RWPE1 (cell line): ENCODE results near the gene CBX8.

Source experiments
- CTCF ChIA-PET: fragments of 350-600 bp; sonication (Branson Sonifier 250); formaldehyde crosslinking; extraction: SDS; loops from one replicate; lab custom pipeline; 2021; lab: Yijun Ruan, JAX
- POLR2A ChIA-PET: fragments of 400-600 bp; formaldehyde crosslinking; extraction: SDS; loops from one replicate; lab custom pipeline; 2020; ENCODE audit warnings: antibody characterized with exemption; ENCODE audit not compliant: low non-redundant PET; lab: Yijun Ruan, JAX
- DNase-seq: peaks from one replicate; pipeline ENCODE4 v3.0.0; 2012; ENCODE audit warnings: low spot score
- H3K27ac ChIP-seq: fragments of 450-650 bp; 2 replicates; pipeline ENCODE4 v1.5.1; 2017
- TF ChIP-seq, protein P1 (sequence below): fragments of 450-650 bp; conservative IDR thresholded peaks from 2 replicates; pipeline ENCODE4 v1.5.1; 2017; ENCODE audit warnings: low read depth, mild to moderate bottlenecking

CBX8 gene

GRCh38 chr17:79796763-79797491, at the start of gene CBX8:
Gene CBX8 (minus strand): TSS chr17:79797077. CDS start chr17:79796998, 79 bp downstream.
- peak within 1 kb of the TSS; percentile 76 for H3K27ac ChIP-seq
- peak; percentile 99 for DNase-seq
- CTCF ChIA-PET = interaction anchor here (0.9 to 1.1 kb wide), 3 partner anchors 11 to 55 kb away, joined by 3 to 6 read pairs (median 4); partner anchors contain the start of gene CBX4
- POLR2A ChIA-PET = interaction anchor here (0.6 kb wide), 1 partner anchor 33 kb away, joined by 3 read pairs; no protein-coding TSS in a partner anchor
- TF ChIP-seq, protein P1, sequence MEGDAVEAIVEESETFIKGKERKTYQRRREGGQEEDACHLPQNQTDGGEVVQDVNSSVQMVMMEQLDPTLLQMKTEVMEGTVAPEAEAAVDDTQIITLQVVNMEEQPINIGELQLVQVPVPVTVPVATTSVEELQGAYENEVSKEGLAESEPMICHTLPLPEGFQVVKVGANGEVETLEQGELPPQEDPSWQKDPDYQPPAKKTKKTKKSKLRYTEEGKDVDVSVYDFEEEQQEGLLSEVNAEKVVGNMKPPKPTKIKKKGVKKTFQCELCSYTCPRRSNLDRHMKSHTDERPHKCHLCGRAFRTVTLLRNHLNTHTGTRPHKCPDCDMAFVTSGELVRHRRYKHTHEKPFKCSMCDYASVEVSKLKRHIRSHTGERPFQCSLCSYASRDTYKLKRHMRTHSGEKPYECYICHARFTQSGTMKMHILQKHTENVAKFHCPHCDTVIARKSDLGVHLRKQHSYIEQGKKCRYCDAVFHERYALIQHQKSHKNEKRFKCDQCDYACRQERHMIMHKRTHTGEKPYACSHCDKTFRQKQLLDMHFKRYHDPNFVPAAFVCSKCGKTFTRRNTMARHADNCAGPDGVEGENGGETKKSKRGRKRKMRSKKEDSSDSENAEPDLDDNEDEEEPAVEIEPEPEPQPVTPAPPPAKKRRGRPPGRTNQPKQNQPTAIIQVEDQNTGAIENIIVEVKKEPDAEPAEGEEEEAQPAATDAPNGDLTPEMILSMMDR = no peak

GRCh38 chr17:79845601-79845949, 48.7 kb upstream of the CBX8 start:
- no peak for DNase-seq
- TF ChIP-seq, protein P1 = no peak
- H3K27ac ChIP-seq = peak overlapping the region; percentile 18; the same call in 1 of the 2 replicates
- ChIA-PET CTCF (interaction anchor here (0.6 to 3.0 kb wide), 3 partner anchors 10 to 142 kb away, joined by 3 to 12 read pairs (median 3); no protein-coding TSS in a partner anchor), POLR2A (no interaction called here)

DNA sequence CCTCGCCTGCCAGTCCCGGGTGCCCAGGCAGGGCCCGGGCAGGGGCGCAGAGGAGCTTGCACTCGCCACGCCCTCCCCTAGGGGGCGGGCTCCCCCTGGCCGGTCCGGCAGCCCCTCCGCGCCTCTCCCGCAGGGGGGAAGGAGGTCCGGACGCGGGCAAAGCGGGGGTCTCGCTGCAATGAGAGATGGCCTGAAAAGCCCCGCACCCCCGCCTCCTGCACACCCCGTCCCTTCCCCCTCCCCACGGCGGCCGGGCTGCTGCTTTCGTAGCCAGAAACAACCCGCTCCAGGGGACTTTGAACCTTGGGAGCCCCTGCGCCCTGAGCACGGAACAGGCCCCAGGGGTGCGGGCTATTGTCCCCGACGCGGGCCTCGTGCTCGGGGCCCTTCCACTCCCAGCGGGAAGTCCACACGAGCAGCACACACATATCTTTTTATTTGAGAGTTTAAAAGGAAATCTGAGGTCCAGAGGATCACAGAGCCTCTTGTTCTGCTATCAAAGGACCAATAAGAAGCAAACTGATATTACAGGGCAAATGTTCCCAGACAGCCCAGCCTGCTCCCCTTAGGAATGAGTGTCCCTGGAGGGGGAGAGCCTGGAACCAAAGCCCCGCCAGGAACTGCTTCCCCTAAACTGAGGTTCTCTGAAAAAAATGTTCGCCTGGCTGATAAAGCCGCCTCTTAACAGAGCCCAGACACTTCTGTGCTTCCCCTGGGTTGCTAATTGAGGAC, 48.2 kb upstream of the CBX8 start:
- no peak for DNase-seq
- peak overlapping the region; percentile 18; the same call in 1 of the 2 replicates for H3K27ac ChIP-seq
- CTCF ChIA-PET = interaction anchor here (0.7 to 3.0 kb wide), 5 partner anchors 10 to 70 kb away, joined by 3 to 12 read pairs (median 5); no protein-coding TSS in a partner anchor
- TF ChIP-seq, protein P1 = peak; percentile 89
- POLR2A ChIA-PET = no interaction called here

DNA sequence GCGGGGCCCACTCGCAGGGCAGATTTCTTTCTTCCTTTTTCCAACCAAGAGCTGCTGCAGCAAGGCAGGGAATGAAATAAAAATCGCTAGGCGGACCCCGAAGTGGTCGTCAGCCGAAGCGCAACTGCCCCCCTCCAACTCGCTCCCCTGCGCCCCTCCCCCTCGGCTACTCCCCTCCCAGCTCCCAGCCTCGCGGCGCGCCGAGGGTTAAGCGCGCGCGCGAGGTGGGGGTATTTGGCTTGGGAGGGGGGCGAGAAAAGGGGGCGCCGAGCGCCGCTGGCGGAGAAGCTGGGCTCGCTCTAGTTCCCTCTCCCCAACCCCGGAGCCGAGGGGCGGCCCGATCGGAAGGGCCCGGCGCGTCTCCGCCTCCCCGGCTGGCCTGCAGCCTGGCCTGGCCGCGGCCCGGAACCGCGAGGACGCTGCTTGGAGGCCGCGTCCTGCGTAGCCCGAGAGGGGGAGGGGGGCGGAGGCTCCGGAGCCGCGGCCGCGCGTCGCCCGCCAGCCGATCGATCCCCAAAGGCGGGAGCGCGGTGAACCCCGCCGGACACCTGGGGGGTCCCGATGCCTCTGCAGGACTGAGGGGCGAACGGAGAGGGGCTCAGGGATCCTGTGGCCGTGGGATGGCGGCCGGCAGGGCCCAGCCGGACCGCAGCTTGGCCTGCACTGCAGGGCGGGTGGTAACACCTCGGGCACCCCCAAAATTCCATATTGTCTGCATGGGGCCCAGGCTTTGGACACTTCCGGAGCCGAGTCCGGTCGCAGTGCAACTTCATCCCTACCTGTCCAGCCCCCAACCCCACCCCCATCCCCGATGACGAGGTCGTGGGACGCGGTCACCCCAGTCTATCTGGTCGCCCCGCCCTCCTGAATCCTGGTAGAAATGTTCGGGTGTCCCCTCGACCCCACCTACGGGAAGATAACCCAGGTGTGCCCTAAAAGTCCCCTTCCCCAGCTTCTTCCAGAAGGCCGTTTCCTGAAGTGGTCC, 47.2 kb upstream of the CBX8 start:
- DNase-seq = no peak
- TF ChIP-seq, protein P1 = no peak
- ChIA-PET POLR2A (no interaction called here), CTCF (interaction anchor here (0.7 to 3.0 kb wide), 5 partner anchors 9 to 71 kb away, joined by 3 to 12 read pairs (median 5); no protein-coding TSS in a partner anchor)
- H3K27ac ChIP-seq = no peak overlapping the region

DNA sequence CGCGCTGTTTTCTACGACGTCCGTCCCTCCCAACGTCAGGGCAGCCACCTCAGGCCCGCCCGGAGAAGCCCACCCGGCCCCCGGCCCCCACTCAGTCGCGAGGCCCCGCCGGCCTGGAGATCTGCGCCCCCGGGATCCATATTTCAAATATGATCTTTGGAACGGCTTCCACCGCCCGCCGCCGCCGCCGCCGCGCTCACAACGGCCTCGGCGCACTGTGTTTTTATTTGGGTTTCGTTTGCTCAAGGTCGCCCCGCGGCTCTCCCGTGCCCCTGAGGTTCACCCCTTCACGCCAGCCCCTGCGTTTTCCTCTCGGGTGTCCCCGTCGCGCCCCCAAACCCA, 46.6 kb upstream of the CBX8 start:
- H3K27ac ChIP-seq = no peak overlapping the region
- TF ChIP-seq, protein P1 = no peak
- CTCF ChIA-PET = interaction anchor here (1.2 to 3.0 kb wide), 4 partner anchors 8 to 72 kb away, joined by 4 to 12 read pairs (median 6); no protein-coding TSS in a partner anchor
- POLR2A ChIA-PET = no interaction called here
- DNase-seq = no peak
